ENCODE results near the gene SLC22A7. TPM values are rescaled to one million over a fixed set of nuclear protein-coding genes. Genes with fewer than 3 reads are reported as not detected.

SLC22A7 gene
- total and polyA plus RNA-seq, 2 of the 8 experiments (the other 6 are each of a cell fraction or from before 2014, with no cell fraction given): not detected

- Histone ChIP-seq H3K79me2 (ENCODE audit: control insufficient read depth in 1 of 2, insufficient read depth in 2 of 2, low read length in 2 of 2) (no peaks in the 10 kb centered on the region), H2AK5ac (ENCODE audit: low read depth, low read length) (no peak overlapping the region), H3K23me2 (ENCODE audit: low read depth, low read length) (no peaks in the 10 kb centered on the region), H2BK120ac (replicated peaks; ENCODE audit: low read depth, low read length) (no peak overlapping the region), H3K4me1 (replicated peaks in 1 of 4; ENCODE audit: control insufficient read depth in 3 of 4, insufficient read depth in 4 of 4, low read length in 3 of 4) (no peaks in the 10 kb centered on the region; a peak in 1 of 7 replicates), H3K79me1 (ENCODE audit: low read depth, low read length) (no peaks in the 10 kb centered on the region), H2BK5ac (ENCODE audit: low read depth, low read length) (no peak overlapping the region), H3K27ac (ENCODE audit: low read depth, low read length) (no peak overlapping the region), H2BK12ac (ENCODE audit: low read depth, low read length) (no peak overlapping the region), H3K18ac (ENCODE audit: extremely low read depth, low read length) (no peak overlapping the region), H3K36me3 (ENCODE audit: control insufficient read depth in 2 of 4, insufficient read depth in 4 of 4, low read length in 3 of 4) (peaks cover 2 to 17% (median 10%) of the 10 kb centered on the region in 4 experiments; a peak in 6 of 8 replicates), H2AFZ (ENCODE audit: low read length) (no peak overlapping the region), H3K4me2 (ENCODE audit: insufficient read depth in 1 of 2, low read depth in 2 of 2, low read length in 2 of 2) (no peak overlapping the region), H3K9me3 (ENCODE audit: insufficient read depth in 2 of 2, low read depth in 1 of 2, low read length in 1 of 2) (peaks cover 0 to 6% of the 10 kb centered on the region in 2 experiments; a peak in 1 of 4 replicates), H4K5ac (ENCODE audit: insufficient read length, low read depth, low read length) (no peak overlapping the region), H2BK20ac (ENCODE audit: low read length) (no peak overlapping the region), H3K27me3 (replicated peaks in 1 of 4; ENCODE audit: control insufficient read depth in 3 of 4, extremely low read depth in 1 of 4, insufficient read depth in 3 of 4, low read length in 3 of 4) (no peaks in the 10 kb centered on the region), H3K23ac (ENCODE audit: insufficient read length) (no peak overlapping the region), H3K14ac (ENCODE audit: insufficient read length) (no peak overlapping the region), H4K8ac (ENCODE audit: extremely low read depth, insufficient read depth, low read length) (no peak overlapping the region), H3K56ac (replicated peaks; ENCODE audit: insufficient read length, low read depth, low read length) (no peak overlapping the region), H4K91ac (replicated peaks; ENCODE audit: insufficient read length, low read length) (no peak overlapping the region), H4K20me1 (replicated peaks in 1 of 2; ENCODE audit: control insufficient read depth in 1 of 2, insufficient read depth in 2 of 2, low read length in 2 of 2) (no peaks in the 10 kb centered on the region), H3K4ac (replicated peaks; ENCODE audit: insufficient read length, low read depth, low read length) (no peak overlapping the region), H3K4me3 (ENCODE audit: extremely low read depth in 1 of 4, insufficient read depth in 2 of 4, low read depth in 3 of 4, low read length in 4 of 4) (no peak overlapping the region), H3K9ac (replicated peaks in 1 of 4; ENCODE audit: extremely low read depth in 1 of 4, low read depth in 3 of 4, low read length in 3 of 4) (no peak overlapping the region), H2BK15ac (ENCODE audit: low read length) (no peak overlapping the region)
- DNase-seq (ENCODE audit: low read depth in 1 of 2, low spot score in 2 of 2) (no peak), FAIRE-seq (no peak)
- no peak for TF ChIP-seq KDM4A (IDR thresholded peaks at IDR 0.05; ENCODE audit: low read depth, low read length, severe bottlenecking)
- no peak for TF ChIP-seq MAX (IDR thresholded peaks at IDR 0.05)
- no peak for TF ChIP-seq RNF2 (IDR thresholded peaks at IDR 0.05; ENCODE audit: borderline replicate concordance, low read depth, low read length, missing control alignments, poor library complexity, severe bottlenecking)
- TF ChIP-seq TAF7 (optimal IDR thresholded peaks at IDR 0.05; ENCODE audit: borderline replicate concordance, low read depth, low read length): no peak
- no peak for TF ChIP-seq GABPA (IDR thresholded peaks at IDR 0.05; ENCODE audit: borderline replicate concordance, insufficient read depth, low read length)
- TF ChIP-seq CHD2 (IDR thresholded peaks at IDR 0.05; ENCODE audit: low read length): no peak
- no peak for TF ChIP-seq SIN3A (conservative IDR thresholded peaks at IDR 0.05 in 1 of 2, IDR thresholded peaks at IDR 0.05 in 1 of 2; ENCODE audit: low read depth in 1 of 2, low read length in 2 of 2)
- no peak for TF ChIP-seq EP300 (IDR thresholded peaks at IDR 0.05; ENCODE audit: borderline replicate concordance in 1 of 2, low read depth in 2 of 2, low read length in 2 of 2)
- no peak for TF ChIP-seq BACH1 (IDR thresholded peaks at IDR 0.05; ENCODE audit: low read length)
- no peak for TF ChIP-seq BCL11A (IDR thresholded peaks at IDR 0.05; ENCODE audit: low read depth in 2 of 2, low read length in 2 of 2)
- TF ChIP-seq ZNF274 (IDR thresholded peaks at IDR 0.05; ENCODE audit: borderline replicate concordance, extremely low read depth, low read length): no peak
- TF ChIP-seq ASH2L (IDR thresholded peaks at IDR 0.05; ENCODE audit: low read length): no peak
- TF ChIP-seq TEAD4 (IDR thresholded peaks at IDR 0.05; ENCODE audit: low read depth, low read length): no peak
- CTCF ChIA-PET (ENCODE audit: partially characterized antibody): interaction anchor here (0.7 to 5.4 kb wide), 27 partner anchors 8 to 182 kb away, joined by 3 to 78 read pairs (median 5); partner anchors contain the start of gene CRIP3
- POLR2A ChIA-PET (ENCODE audit: partially characterized antibody): interaction anchor here (0.6 to 0.9 kb wide), 2 partner anchors 22 to 295 kb away, joined by 3 read pairs; no protein-coding TSS in a partner anchor
- 92% methylated on average over 3 of the region's 3 CpGs; no CpG with 5 or more reads in 1 of the 2 experiments for WGBS, 2 experiments (ENCODE audit: extremely low coverage in 1 of 2, insufficient coverage in 1 of 2, insufficient read length in 1 of 2, insufficient replicate concordance in 2 of 2, low coverage in 1 of 2, low lambda C conversion rate in 2 of 2, missing lambda C conversion rate in 1 of 2)
These were observed 37.4 kb downstream of the SLC22A7 start for GRCh38 chr6:43335469-43335868.
